Measurements from ENCODE around the gene KRT79. TPM values are rescaled to one million over a fixed set of nuclear protein-coding genes. Genes with fewer than 3 reads are reported as not detected.

KRT79 gene
- total and polyA plus RNA-seq, 2 of the 8 experiments (the other 6 are each of a cell fraction or from before 2014, with no cell fraction given) = not detected

DNA sequence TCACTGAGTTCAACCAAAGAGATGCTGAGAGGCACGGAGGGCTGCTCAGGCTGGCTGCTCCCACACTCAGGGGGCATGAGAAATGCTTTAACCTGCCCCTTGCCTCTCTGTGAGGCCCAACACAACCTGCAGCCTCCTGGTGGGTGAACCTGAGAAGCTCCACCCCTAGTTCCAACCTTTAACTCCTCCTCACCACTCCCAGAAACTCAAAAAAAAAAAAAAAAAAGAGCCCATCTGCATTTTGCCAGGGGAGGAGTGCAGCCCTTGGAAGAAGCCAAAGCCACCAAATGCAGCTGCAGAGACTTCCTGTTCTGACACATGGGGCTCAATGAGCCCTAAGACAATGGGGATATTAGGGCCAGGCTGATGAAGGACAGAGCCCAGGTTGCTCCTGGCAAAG, 29.1 kb downstream of the KRT79 start:
- no peak overlapping the region for H3K18ac ChIP-seq (ENCODE audit: extremely low read depth, low read length)
- peak overlapping the region; percentile 86 for H4K91ac ChIP-seq (replicated peaks; ENCODE audit: insufficient read length, low read length)
- ChIA-PET CTCF (ENCODE audit: partially characterized antibody) (interaction anchor here (0.8 to 1.9 kb wide), 7 partner anchors 13 to 149 kb away, joined by 3 to 5 read pairs (median 3); no protein-coding TSS in a partner anchor), POLR2A (ENCODE audit: partially characterized antibody) (interaction anchor here (1.3 kb wide), 1 partner anchor 91 kb away, joined by 3 read pairs; no protein-coding TSS in a partner anchor)
- no peak overlapping the region for H2AK5ac ChIP-seq (ENCODE audit: low read depth, low read length)
- H3K4me1 ChIP-seq (replicated peaks in 1 of 4; ENCODE audit: control insufficient read depth in 3 of 4, insufficient read depth in 4 of 4, low read length in 3 of 4) = peaks cover 3 to 13% (median 5%) of the 10 kb centered on the region in 4 experiments
- no peaks in the 10 kb centered on the region for H3K36me3 ChIP-seq (ENCODE audit: control insufficient read depth in 2 of 4, insufficient read depth in 4 of 4, low read length in 3 of 4)
- H3K56ac ChIP-seq (replicated peaks; ENCODE audit: insufficient read length, low read depth, low read length) = no peak overlapping the region
- H3K23me2 ChIP-seq (ENCODE audit: low read depth, low read length) = peaks cover 2% of the 10 kb centered on the region; the same call in 1 of the 2 replicates
- peak in 1 of 2 experiments; percentile 6; a peak in 1 of 4 replicates for TF ChIP-seq RAD21 (IDR thresholded peaks at IDR 0.05 in 1 of 2, conservative IDR thresholded peaks at IDR 0.05 in 1 of 2; ENCODE audit: low read depth in 2 of 2, low read length in 2 of 2)
- no peak for TF ChIP-seq BCL11A (IDR thresholded peaks at IDR 0.05; ENCODE audit: low read depth in 2 of 2, low read length in 2 of 2)
- TF ChIP-seq, protein P1, sequence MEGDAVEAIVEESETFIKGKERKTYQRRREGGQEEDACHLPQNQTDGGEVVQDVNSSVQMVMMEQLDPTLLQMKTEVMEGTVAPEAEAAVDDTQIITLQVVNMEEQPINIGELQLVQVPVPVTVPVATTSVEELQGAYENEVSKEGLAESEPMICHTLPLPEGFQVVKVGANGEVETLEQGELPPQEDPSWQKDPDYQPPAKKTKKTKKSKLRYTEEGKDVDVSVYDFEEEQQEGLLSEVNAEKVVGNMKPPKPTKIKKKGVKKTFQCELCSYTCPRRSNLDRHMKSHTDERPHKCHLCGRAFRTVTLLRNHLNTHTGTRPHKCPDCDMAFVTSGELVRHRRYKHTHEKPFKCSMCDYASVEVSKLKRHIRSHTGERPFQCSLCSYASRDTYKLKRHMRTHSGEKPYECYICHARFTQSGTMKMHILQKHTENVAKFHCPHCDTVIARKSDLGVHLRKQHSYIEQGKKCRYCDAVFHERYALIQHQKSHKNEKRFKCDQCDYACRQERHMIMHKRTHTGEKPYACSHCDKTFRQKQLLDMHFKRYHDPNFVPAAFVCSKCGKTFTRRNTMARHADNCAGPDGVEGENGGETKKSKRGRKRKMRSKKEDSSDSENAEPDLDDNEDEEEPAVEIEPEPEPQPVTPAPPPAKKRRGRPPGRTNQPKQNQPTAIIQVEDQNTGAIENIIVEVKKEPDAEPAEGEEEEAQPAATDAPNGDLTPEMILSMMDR (IDR thresholded peaks at IDR 0.05; ENCODE audit: control extremely low read depth in 1 of 3, insufficient read depth in 1 of 3, low read depth in 1 of 3, low read length in 3 of 3) = peak in 1 of 3 experiments; percentile 17; a peak in 1 of 4 replicates
- TF ChIP-seq PHF8 (conservative IDR thresholded peaks at IDR 0.05; ENCODE audit: low read depth, low read length) = no peak
- TF ChIP-seq, protein P2, sequence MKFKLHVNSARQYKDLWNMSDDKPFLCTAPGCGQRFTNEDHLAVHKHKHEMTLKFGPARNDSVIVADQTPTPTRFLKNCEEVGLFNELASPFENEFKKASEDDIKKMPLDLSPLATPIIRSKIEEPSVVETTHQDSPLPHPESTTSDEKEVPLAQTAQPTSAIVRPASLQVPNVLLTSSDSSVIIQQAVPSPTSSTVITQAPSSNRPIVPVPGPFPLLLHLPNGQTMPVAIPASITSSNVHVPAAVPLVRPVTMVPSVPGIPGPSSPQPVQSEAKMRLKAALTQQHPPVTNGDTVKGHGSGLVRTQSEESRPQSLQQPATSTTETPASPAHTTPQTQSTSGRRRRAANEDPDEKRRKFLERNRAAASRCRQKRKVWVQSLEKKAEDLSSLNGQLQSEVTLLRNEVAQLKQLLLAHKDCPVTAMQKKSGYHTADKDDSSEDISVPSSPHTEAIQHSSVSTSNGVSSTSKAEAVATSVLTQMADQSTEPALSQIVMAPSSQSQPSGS (IDR thresholded peaks at IDR 0.05; ENCODE audit: low read length) = no peak
- TF ChIP-seq, protein P3, sequence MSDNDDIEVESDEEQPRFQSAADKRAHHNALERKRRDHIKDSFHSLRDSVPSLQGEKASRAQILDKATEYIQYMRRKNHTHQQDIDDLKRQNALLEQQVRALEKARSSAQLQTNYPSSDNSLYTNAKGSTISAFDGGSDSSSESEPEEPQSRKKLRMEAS (IDR thresholded peaks at IDR 0.05) = peak; percentile 14; the same call in 1 of the 2 replicates
- no peak for TF ChIP-seq MAFK (IDR thresholded peaks at IDR 0.05; ENCODE audit: low read depth, low read length)
- no peaks in the 10 kb centered on the region for H3K79me2 ChIP-seq (ENCODE audit: control insufficient read depth in 1 of 2, insufficient read depth in 2 of 2, low read length in 2 of 2)
- H2BK20ac ChIP-seq (ENCODE audit: low read length) = 0 out of 2 replicates have a peak overlapping the region, but pooled peaks have one; percentile 16
- H2BK120ac ChIP-seq (replicated peaks; ENCODE audit: low read depth, low read length) = no peak overlapping the region
- H3K9me3 ChIP-seq (ENCODE audit: insufficient read depth in 2 of 2, low read depth in 1 of 2, low read length in 1 of 2) = no peaks in the 10 kb centered on the region
- peak overlapping the region; percentile 97; the same call in 1 of the 2 replicates for H2BK12ac ChIP-seq (ENCODE audit: low read depth, low read length)
- H3K4ac ChIP-seq (replicated peaks; ENCODE audit: insufficient read length, low read depth, low read length) = no peak overlapping the region
- peak overlapping the region; percentile 92; the same call in 1 of the 2 replicates for H2AFZ ChIP-seq (ENCODE audit: low read length)
- DNase-seq (ENCODE audit: low read depth in 1 of 2, low spot score in 2 of 2) (no peak), FAIRE-seq (peak; percentile 60)
- H3K23ac ChIP-seq (ENCODE audit: insufficient read length) = no peak overlapping the region
- no peaks in the 10 kb centered on the region for H3K27me3 ChIP-seq (replicated peaks in 1 of 4; ENCODE audit: control insufficient read depth in 3 of 4, extremely low read depth in 1 of 4, insufficient read depth in 3 of 4, low read length in 3 of 4)
- H3K9ac ChIP-seq (replicated peaks in 1 of 4; ENCODE audit: extremely low read depth in 1 of 4, low read depth in 3 of 4, low read length in 3 of 4) = 0 out of 7 replicates have a peak overlapping the region, but pooled peaks of 1 of the 4 experiments have one; percentile 32
- H3K14ac ChIP-seq (ENCODE audit: insufficient read length) = no peak overlapping the region
- no peaks in the 10 kb centered on the region for H3K79me1 ChIP-seq (ENCODE audit: low read depth, low read length)
- H2BK15ac ChIP-seq (ENCODE audit: low read length) = 0 out of 2 replicates have a peak overlapping the region, but pooled peaks have one; percentile 74
- 55% methylated on average over 1 of the region's 1 CpG; no CpG with 5 or more reads in 1 of the 2 experiments for WGBS, 2 experiments (ENCODE audit: extremely low coverage in 1 of 2, insufficient coverage in 1 of 2, insufficient read length in 1 of 2, insufficient replicate concordance in 2 of 2, low coverage in 1 of 2, low lambda C conversion rate in 2 of 2, missing lambda C conversion rate in 1 of 2)
- no peaks in the 10 kb centered on the region for H4K20me1 ChIP-seq (replicated peaks in 1 of 2; ENCODE audit: control insufficient read depth in 1 of 2, insufficient read depth in 2 of 2, low read length in 2 of 2)
- peak overlapping the region; percentile 64; the same call in 1 of the 2 replicates for H2BK5ac ChIP-seq (ENCODE audit: low read depth, low read length)
- no peak overlapping the region for H3K4me3 ChIP-seq (ENCODE audit: extremely low read depth in 1 of 4, insufficient read depth in 2 of 4, low read depth in 3 of 4, low read length in 4 of 4)
- H4K5ac ChIP-seq (ENCODE audit: insufficient read length, low read depth, low read length) = no peak overlapping the region
- no peak overlapping the region; the same call in 1 of the 2 replicates for H3K27ac ChIP-seq (ENCODE audit: low read depth, low read length)
- peak overlapping the region; percentile 12 to 33; a peak in 2 of 4 replicates for H3K4me2 ChIP-seq (ENCODE audit: insufficient read depth in 1 of 2, low read depth in 2 of 2, low read length in 2 of 2)
- no peak overlapping the region for H4K8ac ChIP-seq (ENCODE audit: extremely low read depth, insufficient read depth, low read length)

Data from H1 (cell line).